PFSK-1 (cell line): ENCODE results near the gene MYL5.

Experiments used
- FOXP2 ChIP-seq: optimal IDR thresholded peaks from 2 replicates; pipeline ENCODE3; 2011; ENCODE audit warnings: borderline replicate concordance, control low read depth, inconsistent platforms; ENCODE audit not compliant: insufficient read depth; ENCODE audit errors: extremely low read length, extremely low read depth
- POLR2AphosphoS5 ChIP-seq: IDR thresholded peaks from 2 replicates; pipeline ENCODE4 v1.6.1; 2012; ENCODE audit warnings: low read depth, mild to moderate bottlenecking, control low read depth, low read length, moderate library complexity
- SIN3A ChIP-seq: IDR thresholded peaks from 2 replicates; pipeline ENCODE4 v1.6.1; 2012; ENCODE audit warnings: mild to moderate bottlenecking, low read length, moderate library complexity, borderline replicate concordance; ENCODE audit not compliant: insufficient read depth
- TAF1 ChIP-seq: IDR thresholded peaks from 2 replicates; pipeline ENCODE4 v1.6.1; 2012; ENCODE audit warnings: low read length, control low read depth, borderline replicate concordance; ENCODE audit not compliant: insufficient read depth
- TF ChIP-seq, protein P1 (sequence below), 2 experiments: IDR thresholded peaks; 2 replicates each; pipeline versions ENCODE4 v1.6.1 to v1.8.0; 2011 to 2012; ENCODE audit warnings: low read depth in 2 of 2, low read length in 2 of 2, control low read depth in 1 of 2, inconsistent platforms in 1 of 2, mild to moderate bottlenecking in 1 of 2, moderate library complexity in 1 of 2; ENCODE audit not compliant: insufficient read depth in 1 of 2

MYL5 gene

DNA sequence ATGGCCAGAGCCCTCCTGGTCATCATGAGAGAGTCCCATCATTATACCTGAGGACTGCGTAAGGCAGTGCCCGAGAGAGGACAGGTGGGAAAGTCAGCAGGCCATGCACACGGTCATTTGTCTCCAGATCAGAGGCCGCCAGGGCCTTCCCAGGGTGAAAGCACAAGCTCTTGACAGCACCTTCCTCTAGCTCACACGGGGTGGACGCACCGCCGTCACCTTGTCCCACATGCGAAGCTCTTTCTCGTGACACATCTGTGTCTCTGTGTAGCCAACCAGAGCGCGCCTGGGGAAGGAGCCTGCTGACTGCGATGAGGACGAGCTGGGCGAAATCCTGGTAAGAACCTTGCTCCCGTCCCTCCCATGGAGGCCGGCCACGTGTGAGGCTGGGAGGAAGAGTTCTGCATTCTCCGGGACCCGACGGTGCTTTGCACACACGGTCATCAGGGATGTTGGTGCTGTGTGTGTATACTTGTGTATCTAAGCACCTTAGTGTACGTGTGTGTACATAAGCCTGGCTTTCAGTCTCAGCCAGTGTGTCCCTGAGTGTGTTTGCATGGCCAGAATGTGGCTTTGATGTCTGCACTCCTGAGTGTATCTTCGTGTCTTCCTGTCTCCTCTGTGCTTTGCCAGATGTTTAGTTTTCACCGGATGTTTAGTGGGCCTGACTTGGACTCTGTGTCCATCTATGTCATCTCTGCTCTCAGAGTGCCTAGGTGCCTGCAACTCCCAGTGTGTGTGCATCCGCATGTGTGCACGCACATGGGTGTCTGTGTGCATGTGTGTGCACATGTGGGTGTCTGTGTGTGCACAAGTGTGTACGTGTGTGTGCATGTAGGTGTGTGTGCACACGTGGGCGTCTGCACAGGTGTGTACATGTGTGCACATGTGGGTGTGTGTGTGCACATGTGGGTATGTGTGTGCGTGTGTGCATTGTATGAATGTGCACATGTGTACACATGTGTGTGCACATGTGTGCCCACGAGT, 15.4 kb upstream of the MYL5 start:
- TF ChIP-seq SIN3A (no peak), TAF1 (no peak), FOXP2 (no peak), POLR2AphosphoS5 (no peak)
- TF ChIP-seq, protein P1, sequence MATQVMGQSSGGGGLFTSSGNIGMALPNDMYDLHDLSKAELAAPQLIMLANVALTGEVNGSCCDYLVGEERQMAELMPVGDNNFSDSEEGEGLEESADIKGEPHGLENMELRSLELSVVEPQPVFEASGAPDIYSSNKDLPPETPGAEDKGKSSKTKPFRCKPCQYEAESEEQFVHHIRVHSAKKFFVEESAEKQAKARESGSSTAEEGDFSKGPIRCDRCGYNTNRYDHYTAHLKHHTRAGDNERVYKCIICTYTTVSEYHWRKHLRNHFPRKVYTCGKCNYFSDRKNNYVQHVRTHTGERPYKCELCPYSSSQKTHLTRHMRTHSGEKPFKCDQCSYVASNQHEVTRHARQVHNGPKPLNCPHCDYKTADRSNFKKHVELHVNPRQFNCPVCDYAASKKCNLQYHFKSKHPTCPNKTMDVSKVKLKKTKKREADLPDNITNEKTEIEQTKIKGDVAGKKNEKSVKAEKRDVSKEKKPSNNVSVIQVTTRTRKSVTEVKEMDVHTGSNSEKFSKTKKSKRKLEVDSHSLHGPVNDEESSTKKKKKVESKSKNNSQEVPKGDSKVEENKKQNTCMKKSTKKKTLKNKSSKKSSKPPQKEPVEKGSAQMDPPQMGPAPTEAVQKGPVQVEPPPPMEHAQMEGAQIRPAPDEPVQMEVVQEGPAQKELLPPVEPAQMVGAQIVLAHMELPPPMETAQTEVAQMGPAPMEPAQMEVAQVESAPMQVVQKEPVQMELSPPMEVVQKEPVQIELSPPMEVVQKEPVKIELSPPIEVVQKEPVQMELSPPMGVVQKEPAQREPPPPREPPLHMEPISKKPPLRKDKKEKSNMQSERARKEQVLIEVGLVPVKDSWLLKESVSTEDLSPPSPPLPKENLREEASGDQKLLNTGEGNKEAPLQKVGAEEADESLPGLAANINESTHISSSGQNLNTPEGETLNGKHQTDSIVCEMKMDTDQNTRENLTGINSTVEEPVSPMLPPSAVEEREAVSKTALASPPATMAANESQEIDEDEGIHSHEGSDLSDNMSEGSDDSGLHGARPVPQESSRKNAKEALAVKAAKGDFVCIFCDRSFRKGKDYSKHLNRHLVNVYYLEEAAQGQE (IDR thresholded peaks at IDR 0.05; ENCODE audit: insufficient read depth in 1 of 2, low read depth in 2 of 2, low read length in 2 of 2): no peak

DNA sequence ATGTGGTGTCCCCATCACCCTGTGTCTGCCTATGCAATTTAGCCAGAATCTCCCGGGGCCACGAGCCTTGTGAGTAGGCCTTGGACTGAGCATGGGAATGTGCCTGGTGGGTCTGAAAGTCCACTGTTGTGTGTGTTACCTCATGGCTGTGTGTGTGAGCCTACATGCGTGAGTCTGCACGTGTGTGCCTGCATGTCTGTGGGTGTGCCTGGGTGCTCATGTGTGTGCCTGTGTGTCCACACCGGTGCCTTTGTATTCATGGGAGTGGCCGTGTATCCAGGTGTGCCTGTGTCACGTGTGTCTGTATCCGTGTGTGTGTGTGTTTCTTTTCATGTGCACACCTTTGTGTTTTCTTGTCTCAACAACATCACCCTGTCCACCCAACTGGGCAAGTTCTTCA, 14.5 kb upstream of the MYL5 start:
- TF ChIP-seq POLR2AphosphoS5: no peak
- no peak for TF ChIP-seq FOXP2
- TF ChIP-seq, protein P1 (IDR thresholded peaks at IDR 0.05; ENCODE audit: insufficient read depth in 1 of 2, low read depth in 2 of 2, low read length in 2 of 2): no peak
- no peak for TF ChIP-seq TAF1
- TF ChIP-seq SIN3A: no peak

DNA sequence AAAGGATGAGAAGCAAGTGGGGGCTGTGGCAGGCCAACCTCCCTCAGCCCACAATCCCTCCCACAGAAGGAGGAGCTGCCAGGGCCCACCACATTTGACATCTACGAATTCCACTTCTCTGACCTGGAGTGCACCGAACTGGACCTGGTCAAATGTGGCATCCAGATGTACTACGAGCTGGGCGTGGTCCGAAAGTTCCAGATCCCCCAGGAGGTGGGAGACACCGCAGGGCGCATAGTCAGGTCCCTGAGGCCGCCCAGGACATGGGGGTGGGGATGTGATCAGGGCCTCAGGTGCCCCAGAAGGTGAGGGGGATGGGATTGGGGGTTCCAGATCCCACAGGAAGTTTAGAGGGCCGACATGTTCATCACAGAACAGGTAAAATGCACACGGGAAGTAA, 13.9 kb upstream of the MYL5 start:
- TF ChIP-seq SIN3A: no peak
- TF ChIP-seq TAF1: no peak
- TF ChIP-seq POLR2AphosphoS5: no peak
- TF ChIP-seq, protein P1 (IDR thresholded peaks at IDR 0.05; ENCODE audit: insufficient read depth in 1 of 2, low read depth in 2 of 2, low read length in 2 of 2): no peak
- TF ChIP-seq FOXP2: no peak

DNA sequence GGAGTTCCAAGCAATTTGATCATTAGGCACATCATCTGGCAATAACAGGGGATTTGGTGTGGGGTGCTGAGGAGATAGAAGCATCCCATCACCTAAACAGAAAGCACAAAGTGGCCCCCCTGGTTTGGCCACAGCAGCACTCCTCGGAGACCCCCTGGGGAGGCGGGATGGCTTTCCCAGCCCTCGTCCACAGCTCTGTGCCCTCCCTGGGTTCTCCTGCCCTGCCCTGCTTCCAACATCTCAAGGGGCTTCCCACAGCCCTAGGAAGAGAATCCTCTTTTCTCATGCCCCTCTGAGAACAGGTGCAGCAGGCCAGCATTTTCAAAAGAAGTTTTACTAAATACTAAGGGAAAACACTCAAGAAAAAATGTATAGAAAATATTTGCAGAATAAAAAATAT, 13.1 kb upstream of the MYL5 start:
- TF ChIP-seq POLR2AphosphoS5 (no peak), FOXP2 (no peak), TAF1 (no peak)

DNA sequence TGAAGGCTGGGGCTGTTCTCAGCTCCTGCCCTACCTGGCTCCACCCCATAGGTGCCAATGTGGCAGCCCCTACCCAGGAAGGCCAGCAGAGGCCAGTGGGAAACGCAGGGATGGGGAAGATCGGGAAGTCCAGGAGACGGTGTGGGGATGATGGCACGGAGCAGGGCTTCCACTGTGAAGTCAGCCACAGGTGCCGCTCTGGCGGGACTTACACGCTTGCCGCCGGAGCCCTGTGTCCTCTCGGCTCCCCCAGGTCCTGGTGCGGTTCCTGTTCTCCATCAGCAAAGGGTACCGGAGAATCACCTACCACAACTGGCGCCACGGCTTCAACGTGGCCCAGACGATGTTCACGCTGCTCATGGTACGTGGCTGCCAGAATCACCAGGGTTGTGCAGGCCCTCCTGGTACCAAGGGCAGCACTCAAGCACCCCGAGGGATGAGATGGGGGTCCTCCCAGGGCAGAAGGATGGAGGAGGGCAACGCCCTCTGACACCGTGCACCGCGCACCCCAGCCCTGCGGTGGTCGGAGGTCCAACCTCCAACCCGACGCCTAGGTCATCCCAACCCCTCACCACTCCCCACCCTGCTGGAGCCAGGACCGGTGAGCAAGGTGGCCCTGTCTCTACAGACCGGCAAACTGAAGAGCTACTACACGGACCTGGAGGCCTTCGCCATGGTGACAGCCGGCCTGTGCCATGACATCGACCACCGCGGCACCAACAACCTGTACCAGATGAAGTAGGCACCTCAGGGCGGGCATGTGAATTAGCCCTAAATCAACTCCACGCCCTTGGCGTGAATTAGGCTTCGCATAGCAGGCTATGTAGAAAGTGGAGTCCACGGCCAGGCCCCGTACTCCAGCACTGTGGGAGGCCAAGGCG, 12.2 kb upstream of the MYL5 start:
- TF ChIP-seq FOXP2: no peak
- TF ChIP-seq POLR2AphosphoS5: no peak
- TF ChIP-seq, protein P1 (IDR thresholded peaks at IDR 0.05; ENCODE audit: insufficient read depth in 1 of 2, low read depth in 2 of 2, low read length in 2 of 2): no peak
- TF ChIP-seq SIN3A: no peak
- TF ChIP-seq TAF1: no peak
